Measurements from ENCODE around the gene DNASE1L2.

The DNASE1L2 gene

GRCh38 chr16:2208308-2208707 lies 27.9 kb upstream of the DNASE1L2 start:
- FAIRE-seq (no peak), DNase-seq (ENCODE audit: insufficient read length, low spot score) (no peak)
- TF ChIP-seq CTCF (IDR thresholded peaks at IDR 0.05; ENCODE audit: insufficient read depth, missing control alignments) = no peak

- DNase-seq (ENCODE audit: insufficient read length, low spot score) = no peak
- no peak for FAIRE-seq
- no peak for TF ChIP-seq CTCF (IDR thresholded peaks at IDR 0.05; ENCODE audit: insufficient read depth, missing control alignments)
Measured at GRCh38 chr16:2208772-2209171, 27.5 kb upstream of the DNASE1L2 start.

GRCh38 chr16:2209258-2210008 lies 26.8 kb upstream of the DNASE1L2 start:
- FAIRE-seq (no peak), DNase-seq (ENCODE audit: insufficient read length, low spot score) (no peak)
- TF ChIP-seq CTCF (IDR thresholded peaks at IDR 0.05; ENCODE audit: insufficient read depth, missing control alignments) = no peak

GRCh38 chr16:2210009-2210332 lies 26.3 kb upstream of the DNASE1L2 start:
- no peak for DNase-seq (ENCODE audit: insufficient read length, low spot score)
- no peak for FAIRE-seq
- TF ChIP-seq CTCF (IDR thresholded peaks at IDR 0.05; ENCODE audit: insufficient read depth, missing control alignments) = no peak

- DNase-seq (ENCODE audit: insufficient read length, low spot score) (no peak), FAIRE-seq (no peak)
- TF ChIP-seq CTCF (IDR thresholded peaks at IDR 0.05; ENCODE audit: insufficient read depth, missing control alignments) = no peak
Measured at GRCh38 chr16:2210386-2211365, 25.6 kb upstream of the DNASE1L2 start, which contains the start of gene BRICD5. Gene BRICD5 (minus strand): TSS chr16:2210863. CDS start chr16:2210833, 30 bp downstream.

DNA sequence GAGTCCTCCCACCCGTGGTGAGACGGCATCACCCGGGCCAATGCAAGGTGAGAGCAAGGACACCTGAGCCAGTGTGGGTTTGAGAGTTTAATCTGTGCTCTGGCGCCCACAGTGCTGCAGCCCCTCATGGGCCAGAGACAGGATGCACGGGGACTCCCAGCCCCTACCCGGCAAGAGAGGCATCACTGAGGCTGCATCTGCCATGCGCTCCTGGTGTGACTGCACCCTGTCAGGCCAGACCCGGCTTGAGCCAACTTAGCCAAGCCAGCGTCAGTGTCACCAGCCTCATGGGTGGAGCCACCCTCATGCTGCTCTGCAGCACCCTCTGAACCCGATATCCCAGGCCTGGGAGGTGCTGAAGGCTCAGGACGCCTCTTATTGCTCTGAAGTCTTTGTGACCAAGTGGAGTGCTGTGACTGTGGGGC lies 24.3 kb upstream of the DNASE1L2 start:
- DNase-seq (ENCODE audit: insufficient read length, low spot score) (no peak), FAIRE-seq (no peak)
- no peak for TF ChIP-seq CTCF (IDR thresholded peaks at IDR 0.05; ENCODE audit: insufficient read depth, missing control alignments)
